ENCODE measurements around the gene SPNS2.

Gene SPNS2

DNA sequence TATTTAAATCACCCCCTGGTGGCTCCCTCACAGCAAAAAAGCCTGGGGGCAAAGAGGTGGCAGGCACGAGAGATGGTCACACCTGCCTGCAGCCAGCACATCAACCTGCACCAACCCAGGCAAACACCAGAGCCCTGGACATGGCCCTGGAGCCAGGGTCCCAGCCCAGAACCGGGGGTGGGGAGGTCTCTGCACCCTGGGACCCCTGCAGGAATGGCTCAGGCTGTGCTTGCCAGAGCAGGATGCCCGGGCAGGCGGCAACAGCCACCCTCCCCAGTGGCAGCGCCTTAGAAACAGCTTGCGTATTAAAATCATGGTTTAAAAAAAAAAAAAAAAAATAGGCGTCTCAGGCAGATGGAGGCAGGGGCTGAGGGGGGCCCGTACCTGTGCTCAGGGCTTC is 40.3 kb downstream of the SPNS2 start:
- no peak for DNase-seq

DNA sequence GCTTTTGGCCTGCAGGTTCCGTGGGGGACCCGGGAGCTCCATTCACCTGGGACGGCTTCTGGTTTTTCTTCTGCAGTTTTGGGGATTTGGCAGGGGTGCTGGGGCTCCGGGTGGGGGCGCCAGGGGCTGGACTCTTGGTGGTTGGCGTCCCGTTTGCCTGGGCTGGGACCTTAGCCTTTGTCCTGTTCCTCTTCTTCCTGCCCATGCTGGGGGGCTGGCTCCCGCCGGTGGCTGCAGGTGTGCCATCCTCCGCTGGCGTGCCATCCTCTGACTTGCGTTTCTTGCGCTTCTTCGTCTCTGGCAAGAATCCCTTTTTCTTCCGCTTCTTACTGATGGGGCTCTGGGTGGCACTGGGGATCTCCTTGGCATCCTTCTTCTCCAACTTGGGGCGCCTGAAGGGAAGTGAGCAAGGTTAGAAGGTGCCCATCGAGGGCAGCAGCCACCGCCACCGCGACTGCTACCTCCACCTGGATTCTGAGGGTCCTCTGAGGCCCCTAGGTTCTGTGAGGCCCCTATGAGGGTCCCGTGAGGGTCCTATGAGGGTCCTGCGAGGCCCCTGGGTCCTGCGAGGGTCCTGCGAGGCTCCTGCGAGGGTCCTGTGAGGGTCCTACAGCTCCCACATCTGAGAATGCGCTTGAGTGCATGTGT is 41.0 kb downstream of the SPNS2 start:
- no peak for DNase-seq

DNA sequence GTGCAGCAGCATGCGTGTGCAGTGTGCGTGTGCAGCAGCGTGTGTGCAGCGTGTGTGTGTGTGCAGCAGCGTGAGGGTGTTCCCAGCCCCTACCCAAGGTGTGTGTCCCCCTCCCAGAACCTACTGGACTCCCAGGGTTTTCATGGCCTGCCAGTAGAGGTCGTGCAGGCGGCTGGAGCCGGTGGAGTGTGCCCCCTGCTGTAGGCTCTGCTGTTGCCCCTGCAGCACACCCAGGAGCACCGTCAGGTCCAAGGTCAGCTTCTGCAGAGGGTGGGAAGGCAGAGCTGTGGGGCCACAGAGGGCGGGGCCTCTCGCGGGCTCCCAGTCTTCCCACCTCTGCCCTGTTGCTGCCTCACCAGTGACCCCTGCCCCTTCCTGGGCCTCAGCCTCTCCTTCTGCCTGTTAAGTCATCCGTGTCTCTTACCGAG is 41.6 kb downstream of the SPNS2 start:
- DNase-seq: peak in 1 of 3 donors; percentile 40

DNA sequence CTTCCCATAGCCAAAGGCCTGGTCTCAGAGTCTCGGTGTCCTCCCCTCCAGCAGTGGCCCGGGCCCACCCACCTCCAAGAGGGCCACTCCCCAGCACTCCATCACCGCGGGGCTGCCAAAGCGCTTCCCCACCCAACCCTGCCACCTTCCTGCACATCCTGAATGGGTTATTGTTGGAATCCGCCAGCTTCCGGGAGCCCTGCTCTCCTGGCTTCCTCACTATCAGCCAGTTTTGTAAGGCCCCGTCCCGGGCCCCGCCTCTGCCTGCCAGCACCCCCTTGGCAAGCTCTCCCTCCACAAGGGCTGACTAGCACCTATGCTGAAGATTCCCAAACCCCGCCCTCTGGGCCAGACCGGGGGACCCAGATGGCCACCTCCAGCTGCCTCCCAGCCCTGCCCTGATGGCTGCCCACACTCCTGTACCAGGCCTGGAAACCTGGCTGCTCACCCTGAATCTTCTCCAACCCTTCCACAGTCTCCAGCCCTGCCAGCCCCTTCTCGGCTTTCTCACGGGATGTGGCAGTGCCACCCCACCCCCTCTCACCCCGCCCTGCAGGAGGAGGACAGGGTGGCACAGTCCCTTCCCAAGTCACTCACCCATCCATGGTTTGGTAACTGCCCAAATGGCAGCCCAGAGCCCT is 42.1 kb downstream of the SPNS2 start:
- no peak for DNase-seq

DNA sequence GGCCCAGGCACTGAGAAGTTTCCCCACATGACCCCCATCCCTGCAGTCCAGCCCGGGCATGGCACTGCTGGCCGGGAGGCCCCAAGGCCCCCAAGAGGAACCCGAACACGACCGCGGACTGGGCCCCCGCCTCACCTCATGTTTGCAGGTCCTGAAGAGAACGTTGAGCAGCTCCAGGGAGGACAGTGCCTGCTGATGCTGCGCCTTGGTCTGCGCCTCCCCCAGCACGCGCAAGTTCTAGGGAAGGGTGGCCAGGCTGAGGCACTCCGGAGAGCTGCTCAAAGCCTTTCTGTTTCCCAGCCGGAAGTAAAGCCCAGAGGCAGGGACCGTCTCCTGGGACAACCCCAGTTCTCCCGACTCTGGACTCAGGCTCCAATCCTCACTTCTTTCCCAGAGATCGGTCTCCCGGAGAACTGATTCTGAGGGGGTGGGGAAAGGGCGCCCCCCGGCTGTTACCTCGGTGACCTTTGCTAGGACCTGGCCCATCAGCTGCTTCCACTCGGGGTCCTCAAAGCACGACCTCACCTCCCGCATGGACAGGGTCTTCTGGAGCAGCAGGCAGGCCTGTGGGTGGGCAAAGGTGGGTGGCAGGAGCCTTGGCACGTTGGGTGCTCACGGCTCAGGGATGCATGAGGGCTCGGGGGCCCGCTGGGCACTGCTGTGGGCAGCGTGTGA is 42.8 kb downstream of the SPNS2 start:
- DNase-seq: no peak

DNA sequence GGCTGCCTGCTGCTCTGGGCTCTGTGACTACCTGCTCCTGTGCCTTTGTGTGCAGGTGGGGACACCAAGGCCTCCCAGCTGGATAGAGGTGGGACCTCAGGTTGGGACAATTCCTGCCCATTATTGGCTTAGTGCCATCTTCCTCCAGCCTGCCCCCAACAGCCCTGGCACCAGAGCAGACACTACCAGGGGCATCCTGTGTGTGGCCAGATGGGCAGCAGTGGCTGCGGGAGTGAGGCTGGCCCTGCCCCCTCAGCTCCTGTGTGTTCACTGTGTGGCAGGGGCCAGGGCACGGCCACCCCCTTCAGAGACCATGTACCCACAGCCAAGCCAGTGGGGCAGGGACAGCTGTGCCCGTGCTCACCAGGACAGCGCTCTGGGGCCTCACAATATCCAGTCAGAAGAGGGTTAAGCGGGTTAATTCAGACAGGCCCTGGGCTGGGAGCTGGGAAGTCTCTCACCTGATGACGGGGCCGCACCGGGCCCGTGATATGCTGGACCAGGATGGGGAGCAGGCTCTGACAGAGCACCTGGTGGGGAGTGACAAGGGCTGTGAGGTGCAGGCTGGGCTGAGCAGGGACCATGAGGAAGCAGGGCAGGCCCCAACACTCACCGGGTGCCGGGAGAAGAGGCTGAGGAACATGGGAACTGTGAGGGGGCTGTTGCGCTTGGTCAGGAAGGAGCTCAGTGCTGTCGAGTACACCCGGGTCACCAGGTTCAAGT is 43.5 kb downstream of the SPNS2 start:
- DNase-seq: no peak

DNA sequence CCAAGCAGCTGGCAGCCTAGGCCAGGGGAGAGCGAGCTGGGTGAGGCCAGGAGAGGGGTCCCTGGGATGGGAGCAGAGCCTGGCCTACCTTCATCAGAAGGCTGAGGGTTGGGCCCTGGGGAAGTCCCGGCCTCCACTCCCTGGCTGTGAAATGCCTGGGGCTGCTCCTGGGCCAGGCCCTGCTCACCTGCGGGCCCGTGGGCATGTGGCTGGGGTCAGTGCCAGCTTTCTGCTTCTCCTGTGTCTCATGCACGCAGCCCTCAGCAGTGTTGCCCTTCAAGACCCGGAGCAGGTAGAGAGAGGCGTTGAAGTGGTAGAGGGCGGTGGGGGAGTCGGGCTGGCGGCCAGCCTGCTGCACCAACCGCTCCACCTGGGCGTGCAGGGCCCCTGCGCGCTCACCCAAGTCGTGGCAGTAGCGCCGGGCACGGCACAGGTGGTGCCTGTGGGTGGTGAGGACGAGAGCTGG is 44.1 kb downstream of the SPNS2 start:
- DNase-seq: no peak

DNA sequence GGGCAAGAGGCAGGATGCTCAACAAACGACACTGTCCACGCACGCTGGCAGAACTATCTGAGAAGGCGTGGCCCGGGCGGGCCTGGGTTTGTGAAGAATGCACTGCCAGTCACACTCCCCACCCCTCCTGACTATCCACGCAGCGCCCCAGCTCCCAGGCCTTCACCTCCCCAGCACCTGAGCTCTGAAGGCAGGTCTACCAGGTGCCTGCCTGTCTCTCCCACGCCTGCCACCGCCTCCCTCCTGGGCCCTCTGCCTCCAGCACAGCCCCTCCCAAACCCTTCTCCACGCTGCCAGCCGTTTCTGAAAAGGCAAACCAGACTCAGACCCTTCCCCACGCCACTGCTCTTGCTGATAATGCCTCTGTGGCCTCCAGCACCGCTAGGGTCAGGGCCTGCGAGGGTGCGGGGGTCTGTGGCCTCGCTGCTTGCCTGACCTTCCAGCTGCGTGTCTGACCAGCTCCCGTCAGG is 44.9 kb downstream of the SPNS2 start:
- DNase-seq: no peak

DNA sequence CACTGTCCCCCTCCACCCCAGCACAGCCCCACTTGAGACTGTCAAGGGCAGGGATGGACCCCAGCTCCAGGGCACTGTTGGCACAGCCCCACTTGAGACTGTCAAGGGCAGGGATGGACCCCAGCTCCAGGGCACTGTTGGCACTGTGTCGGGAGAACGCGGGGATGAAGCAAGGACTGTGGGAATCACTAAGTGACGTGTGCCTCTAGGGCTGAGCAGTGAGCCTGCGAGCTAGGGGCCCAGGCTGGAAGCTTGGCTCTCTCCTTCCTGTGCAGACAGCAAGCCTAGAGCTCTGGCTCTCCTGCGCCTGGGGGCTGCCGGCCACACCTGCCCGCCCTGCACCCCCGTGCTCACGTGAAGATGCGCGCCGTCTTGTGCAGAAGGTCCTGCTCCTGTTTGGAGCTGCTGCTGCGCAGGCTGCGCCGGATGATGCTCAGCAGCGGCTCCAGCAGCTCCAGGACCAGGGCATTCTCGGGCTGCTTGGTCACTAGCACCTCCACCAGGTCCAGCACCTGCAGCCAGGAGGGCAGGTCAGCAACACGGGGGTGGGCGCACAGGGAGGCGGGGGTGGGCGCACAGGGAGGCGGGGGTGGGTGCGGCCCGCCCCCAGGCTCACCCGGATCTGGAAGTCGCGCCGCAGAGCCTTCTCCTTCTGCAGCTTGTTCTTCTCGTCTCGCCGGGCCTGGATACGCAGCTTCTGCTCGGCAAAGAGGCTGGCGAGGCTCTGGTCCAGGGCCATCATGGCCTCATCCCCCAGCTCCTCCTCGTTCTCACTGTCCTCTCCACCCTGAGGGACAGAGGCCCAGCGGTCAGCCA is 45.7 kb downstream of the SPNS2 start:
- DNase-seq: no peak

DNA sequence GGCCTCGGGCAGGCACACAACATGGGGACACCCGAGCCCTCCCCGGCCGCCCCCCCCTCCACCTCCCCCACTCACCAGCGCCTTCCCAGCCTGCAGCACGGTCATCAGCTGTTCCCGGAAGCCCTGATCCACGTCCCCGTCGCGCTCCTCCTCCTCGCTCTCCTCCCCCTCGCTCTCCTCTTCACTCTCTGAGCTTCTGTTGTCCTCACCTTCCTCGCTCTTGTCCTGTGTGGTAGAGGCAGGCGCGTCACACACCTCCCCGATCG is 46.2 kb downstream of the SPNS2 start:
- DNase-seq: no peak

DNA sequence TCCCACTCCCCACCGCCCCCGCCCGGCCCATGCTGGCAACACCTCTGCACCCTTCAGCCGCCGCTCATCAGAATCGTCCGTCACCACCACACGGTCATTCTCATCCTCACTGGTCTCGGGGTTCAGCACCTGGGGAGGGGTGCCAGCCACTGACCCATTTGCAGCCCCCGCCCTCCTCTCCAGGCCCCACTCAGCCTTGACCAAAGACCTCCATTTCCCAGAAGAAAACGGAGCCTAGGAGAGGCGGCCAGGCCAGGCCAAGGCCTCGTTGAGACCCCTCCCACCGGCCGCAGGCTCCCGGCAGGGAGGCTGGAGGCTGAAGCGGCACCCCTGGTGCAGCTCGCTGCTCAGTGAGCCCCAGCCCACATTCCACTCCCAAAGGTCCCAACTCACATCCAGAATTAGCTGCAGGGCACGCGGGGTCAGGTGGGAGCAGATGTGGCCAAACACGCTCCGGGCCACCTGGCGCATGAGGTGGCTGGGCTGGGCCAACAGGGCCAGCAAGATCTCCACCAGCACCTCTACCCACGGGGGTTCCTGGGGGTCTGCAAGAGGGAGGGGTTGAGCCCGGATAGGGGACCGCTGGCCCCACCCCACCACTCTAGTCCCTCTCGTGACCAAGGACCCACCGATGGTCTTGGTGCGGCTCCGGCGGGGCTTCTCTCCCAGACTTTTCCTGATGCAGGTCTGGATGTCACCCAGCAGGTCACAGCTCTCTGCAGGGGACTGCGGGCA is 46.7 kb downstream of the SPNS2 start:
- no peak for DNase-seq

DNA sequence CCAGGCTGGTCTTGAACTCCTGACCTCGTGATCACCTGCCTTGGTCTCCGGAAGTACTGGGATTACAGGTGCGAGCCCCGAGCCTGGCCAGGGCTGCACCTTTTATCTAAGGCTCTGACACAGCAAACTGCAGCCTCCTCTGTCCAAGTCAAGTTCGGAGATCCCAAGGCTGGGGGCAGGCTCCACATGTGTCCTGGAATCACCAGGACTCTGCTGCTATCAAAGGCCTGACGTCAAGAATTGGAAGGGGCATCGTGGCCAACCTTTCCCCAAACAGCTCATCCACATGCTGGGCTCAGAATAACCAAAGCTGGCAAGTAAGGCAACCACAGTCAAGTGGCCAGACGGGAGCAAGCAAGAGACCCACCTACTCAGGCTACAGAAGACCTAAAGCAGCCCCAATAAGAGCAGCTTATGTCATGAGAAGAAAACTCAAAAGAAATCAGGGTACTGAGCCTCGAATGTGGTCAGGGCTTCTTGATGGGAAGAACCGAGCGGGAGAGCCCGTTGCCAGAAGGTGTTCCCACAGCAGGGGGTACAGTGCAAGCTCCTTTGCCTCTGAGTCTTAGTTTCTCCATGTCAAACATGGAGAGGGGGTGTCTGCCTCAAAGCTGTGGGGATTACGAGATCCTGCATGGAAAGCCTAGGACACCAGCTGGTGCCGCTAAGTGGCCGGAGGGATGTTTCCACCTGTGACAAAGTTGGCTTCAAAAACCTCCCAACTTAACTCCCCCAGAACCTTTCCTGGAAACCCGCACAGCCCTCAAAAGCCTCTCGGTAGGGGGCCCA is 48.6 kb downstream of the SPNS2 start:
- no peak for DNase-seq

DNA sequence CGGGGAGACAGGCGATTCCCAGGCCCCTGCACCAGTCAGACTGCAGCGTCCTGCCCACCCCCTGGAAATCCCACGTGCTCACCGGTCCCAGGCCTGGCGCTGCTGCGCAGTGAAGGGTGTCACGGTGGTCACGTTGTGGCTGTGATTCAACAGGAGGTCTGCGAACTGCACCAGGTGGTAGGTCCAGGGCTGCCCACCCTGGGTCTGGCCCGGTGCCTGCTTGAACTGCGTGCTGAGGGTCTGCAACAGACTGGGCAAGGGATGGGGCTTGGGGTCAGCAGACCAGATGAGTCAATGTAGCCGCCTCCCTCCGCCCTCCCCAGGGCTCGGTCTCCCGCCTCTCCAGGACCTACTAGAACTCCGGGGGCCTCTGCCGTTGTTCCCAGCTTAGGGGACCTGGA is 49.4 kb downstream of the SPNS2 start:
- DNase-seq: no peak

DNA sequence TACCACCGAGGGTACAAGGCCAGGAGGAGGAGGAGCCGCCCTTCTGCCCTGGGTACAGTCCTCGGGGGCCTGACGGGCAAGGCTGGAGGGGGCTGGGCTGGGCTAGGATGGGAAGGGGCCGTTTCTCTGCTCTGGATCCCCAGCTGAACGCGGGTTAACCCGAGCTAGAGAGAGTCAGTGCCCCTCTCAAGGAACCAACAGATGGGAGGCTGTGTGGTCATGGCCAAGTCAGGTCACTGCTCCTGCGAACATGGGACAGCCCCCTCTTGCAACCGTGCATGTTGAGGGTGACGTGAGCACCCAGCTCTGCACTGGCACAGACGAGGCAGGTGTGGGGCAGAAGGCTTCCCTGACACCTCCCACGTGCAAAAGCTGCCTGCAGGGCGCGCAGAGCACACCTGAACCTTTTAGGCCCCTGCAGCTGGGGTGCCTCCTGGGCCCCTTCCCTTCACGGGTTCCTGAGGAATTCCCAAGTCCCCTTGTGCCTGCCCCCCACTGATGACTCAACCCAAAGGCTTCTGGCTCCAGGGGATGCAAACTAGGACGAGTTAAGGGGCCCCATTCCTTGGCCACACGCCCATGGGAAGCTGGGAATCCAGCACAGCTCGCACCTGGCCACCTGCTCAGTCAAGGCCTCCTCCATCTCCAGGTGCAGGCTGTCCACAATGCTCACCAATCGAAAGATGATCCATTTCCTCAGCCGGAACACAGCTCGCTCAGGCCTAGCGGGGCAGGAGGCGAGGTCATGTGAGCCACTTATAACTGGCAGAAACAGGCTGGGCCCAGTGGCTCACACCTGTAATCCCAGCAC is 50.2 kb downstream of the SPNS2 start:
- DNase-seq: no peak

DNA sequence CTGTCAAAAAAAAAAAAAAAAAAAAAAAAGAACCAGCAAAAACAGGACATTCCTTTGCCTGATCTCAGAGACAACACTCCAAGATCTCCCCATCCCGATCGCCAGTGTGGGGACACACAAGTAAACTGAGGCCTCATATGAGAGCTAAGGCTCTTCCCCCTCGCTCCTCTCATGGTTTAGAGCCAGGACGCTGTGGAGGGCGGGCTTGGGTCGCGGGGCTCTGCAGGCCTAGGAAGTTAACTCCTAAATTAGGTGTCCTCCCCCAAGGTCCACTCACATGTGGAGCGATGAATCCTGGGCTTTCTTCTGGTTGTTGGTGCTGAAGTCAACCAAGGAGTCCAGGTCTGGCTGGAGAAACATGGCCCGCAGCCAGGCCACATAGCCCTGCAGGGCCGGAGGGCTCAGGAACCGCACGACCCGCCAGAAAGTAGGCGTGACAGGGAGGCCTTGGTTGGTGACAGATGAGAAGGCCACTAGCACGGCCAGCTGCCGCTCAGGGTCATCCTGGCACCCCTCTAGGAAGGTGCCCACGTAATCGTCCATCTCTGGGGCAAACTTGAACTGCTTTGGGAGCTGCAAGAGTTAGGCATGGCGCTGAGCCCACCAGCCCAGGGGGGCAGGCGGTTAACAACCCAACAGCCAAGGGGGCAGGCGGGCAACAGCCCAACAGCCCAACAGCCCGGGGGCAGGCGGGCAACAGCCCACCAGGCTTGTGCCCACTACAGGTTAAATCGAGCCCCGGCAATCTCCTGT is 51.3 kb downstream of the SPNS2 start:
- no peak for DNase-seq

DNA sequence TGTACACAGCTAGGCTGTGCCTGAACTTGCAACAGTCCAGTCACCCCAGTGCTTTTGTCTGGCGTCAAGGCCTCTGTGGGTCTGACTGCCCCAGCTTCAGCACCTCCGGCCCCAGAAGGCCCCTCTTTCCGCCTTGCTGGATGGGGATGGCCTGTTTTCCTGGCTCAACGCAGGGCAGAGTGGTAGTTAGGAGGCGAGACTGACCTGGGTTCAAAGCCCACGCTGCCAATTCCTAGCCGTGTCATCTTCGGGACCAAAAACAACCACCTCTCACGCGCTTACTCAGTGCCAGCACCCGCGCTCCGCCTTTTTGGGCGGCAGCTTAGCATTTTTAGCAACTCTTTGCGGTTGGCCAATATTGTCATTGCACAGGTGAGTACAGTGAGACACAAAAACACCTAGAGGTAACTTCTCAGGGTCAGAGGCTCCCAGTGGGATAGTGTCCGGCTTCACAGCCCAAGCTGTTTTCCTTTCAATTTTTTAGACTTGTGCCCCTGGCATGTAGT is 51.9 kb downstream of the SPNS2 start:
- no peak for DNase-seq

DNA sequence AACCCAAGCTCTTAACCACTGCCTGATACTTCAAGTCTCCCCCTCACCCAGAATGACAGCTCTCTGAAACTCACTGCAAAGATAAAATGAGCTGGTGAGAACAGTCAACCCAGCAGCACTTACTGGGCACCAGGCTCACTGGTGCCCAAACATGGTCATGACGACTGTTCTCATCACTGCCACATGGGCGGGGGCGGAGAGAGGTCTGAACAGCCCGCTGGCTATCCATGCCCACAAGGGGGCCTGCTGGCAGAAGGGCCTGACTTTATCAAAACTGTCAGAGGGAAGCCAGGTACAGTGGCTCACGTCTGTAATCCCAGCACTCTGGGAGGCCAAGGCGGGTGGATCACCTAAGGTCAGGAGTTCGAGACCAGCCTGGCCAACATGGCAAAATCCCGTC is 52.5 kb downstream of the SPNS2 start:
- DNase-seq: peak in 2 of 3 donors; percentile 33 to 45

DNA sequence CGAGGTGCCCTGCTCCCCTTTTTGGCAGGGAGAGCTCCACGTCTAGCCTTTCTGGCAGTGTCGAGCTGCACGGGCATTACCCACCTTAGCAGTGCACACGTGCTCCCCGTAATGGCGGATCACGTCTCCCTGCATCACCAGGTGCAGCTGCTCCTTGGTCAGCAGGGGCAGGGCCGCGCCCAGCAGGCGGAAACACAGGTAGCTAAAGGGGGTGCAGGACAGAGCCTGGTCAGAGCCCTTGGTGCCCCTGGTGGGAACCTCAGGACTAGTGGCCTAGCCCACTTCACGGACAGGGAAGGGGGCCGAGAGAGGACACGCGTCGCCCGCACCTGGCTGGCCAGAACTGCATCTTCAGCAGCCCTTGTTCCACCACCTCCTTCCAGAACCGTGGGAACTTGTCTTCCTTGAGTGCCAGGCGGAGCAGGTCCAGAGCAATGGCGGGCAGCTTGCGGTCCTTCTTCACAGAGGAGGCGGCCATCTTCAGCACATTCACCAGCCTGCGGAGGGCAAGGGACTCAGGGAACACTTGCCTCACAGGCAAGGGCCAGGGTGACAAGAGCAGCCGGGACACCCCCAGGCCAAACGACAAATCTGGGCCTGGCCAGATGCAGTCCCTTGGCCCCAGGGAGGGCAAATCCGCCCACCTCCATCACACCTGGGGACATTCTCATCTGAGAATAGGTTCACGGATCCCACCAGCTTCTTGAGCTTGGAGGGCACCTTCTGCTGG is 53.3 kb downstream of the SPNS2 start:
- DNase-seq: no peak

DNA sequence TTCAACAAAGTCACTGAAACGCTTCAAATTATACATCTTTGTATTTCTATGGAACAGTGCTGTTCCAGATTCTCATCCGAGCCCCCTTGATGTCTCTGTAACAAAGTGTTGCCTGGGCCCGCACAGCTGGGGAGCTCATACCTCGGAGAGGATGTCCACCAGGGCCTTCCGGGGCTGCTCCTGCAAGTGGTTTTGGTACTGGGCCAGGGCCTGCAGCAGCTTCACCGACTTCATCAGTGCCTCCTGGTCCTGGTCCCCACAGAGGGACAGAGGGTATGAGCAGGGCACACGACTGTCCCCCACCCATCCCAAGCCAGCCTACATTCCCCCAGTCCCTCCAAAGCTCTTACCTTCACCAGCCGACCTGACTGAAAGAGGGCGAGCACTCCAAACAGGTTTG is 55.0 kb downstream of the SPNS2 start:
- no peak for DNase-seq

Data from suppressor macrophage treated with lipopolysaccharide for 1 hour (primary cell).